ENCODE results near the gene NQO2.
A peak's percentile ranks its signal among the peaks of the same experiment; 100 is the strongest.
"Not testable (repeated sequence)": the region's sequence is repeated elsewhere in the genome, so short reads cannot be mapped to it uniquely, and the experiment has no call there.

Gene NQO2

DNA sequence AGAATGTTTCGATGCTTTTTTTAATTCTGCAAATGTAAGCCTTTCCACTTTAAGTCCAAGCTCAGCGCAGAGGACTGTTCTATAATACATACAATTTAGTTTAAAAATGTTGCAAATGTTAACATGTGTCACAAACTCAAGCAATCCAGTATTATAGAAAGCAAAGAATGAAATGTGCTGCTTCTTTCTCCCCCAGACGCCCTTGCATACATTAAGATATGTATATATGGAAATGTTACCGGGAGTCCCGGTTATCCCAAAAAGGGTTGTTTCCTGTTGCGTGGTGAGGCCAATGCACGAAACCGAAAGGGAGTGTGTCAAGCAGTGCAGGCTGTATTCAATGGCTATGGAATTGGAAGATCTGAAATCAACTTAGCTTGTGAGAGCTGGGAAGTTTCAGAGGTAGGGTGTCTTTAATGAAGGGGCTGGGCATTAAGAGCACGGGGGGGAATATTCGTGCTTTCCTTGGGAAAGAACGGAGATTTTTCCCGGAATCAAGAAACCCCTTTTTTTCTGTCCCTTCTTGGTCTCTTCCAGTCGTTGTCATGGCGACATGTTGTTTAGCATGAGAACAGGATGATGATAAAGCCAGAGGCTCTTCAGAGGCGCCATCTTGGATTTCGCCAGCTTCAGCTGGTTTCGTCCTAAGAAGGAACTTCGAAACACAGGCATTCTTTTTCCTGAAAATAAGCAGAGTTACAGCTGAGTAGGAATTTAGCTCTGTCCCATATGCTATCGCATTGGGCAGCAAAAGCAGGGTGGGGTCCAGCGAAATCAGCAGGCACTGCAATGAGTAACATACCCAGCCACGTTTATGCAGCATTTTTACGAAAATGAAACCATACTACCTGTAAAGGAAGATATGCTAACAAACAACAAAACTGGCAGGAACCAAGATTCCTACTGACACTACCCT, 10.1 kb upstream of the NQO2 start:
- DNase-seq: peak; percentile 96

DNA sequence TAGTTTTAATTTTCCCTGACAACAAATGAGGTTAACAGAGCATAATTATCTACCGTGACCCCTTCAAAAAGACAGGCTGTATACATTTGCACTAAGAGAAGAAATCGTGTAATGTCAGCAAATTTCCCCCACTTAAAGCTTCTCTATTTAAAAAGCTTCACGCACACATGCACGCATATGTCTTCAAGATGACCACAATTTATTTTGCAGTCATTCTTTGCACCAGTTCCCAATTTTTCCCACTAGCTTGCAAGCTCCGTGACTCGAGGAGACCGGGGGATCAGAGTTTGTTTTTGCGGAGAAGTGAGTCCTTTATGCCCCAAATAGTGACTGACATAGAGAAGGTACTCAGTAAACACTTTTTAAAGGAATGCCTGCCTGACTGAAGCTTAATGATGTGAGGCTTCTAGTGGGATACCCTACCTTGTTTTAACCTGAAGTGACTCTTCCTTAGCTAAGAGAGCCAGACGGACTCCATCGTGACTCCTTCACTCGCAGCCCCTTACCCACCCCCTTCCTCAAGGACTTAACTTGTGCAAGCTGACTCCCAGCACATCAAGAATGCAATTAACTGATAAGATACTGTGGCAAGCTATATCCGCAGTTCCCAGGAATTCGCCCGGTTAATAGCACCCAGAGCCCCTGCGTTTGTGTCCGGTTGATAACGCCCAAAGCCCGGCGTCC, 9.3 kb upstream of the NQO2 start:
- no peak for DNase-seq

GRCh38 chr6:2990932-2991506, 8.7 kb upstream of the NQO2 start:
- DNase-seq: no peak

GRCh38 chr6:2992330-2992979, 7.2 kb upstream of the NQO2 start:
- DNase-seq: no peak

DNA sequence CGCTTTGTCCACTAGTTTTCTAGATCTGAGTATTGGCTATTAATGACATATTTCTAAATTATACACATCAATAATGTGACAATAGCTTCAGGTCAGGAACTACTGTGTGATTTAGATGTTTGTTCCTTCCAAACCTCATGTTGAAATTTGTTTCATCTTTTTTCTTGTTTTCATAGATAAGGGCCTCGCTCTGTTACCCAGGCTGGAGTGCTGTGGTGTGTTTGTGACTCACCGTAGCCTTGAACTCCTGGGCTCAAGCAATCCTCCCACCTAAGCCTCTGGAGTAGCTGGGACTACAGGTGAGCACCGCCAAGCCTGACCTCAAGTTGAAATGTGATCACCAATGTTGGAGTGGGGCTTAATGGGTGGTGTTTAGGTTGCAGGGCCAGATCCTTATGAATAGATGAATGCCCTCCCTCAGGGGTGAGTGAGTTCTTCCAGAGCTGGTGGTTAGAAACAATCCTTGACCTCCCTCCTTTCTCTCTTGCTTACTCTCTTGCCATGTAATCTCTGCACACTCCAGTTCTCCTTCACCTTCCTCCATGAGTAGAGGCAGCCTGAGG, 5.9 kb upstream of the NQO2 start:
- DNase-seq: no peak

DNA sequence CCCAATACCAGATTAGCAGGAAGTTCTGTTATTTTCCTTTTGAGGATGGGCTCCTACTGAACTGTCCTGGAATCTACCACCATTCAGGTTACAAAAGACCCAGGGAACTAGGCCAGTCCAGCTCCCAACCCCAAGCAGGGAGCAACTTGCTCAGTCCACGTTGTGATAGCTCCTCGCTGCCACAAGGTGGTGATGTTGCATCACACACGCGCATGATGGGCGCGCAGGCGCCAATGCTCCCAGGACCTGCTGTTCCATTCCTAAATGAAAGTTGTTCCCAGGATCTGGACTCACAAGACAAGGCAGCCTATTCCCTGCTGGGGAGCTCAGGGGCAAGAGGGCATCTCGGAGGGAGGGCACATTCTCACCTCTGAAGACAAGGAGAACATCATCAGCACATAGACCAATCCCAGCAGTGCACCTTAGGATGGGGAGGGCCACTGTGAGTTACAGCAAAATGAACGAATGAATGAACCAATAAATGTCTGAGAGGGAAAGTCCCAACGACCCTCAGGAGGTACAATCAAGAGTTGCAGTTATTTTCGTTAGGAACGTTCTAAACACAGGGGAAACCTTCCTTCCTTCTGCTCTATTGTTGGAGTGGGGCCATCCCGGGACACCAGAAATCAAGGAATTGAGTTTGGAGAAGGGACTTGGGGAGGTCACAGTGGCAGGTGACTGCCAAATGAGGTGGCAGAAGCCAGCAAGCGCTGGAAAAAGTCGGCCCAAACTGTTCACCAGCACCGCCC, 1.3 kb upstream of the NQO2 start:
- not testable (repeated sequence) for DNase-seq

GRCh38 chr6:2998998-2999617, 586 bp upstream of the NQO2 start:
- no peak for DNase-seq

DNA sequence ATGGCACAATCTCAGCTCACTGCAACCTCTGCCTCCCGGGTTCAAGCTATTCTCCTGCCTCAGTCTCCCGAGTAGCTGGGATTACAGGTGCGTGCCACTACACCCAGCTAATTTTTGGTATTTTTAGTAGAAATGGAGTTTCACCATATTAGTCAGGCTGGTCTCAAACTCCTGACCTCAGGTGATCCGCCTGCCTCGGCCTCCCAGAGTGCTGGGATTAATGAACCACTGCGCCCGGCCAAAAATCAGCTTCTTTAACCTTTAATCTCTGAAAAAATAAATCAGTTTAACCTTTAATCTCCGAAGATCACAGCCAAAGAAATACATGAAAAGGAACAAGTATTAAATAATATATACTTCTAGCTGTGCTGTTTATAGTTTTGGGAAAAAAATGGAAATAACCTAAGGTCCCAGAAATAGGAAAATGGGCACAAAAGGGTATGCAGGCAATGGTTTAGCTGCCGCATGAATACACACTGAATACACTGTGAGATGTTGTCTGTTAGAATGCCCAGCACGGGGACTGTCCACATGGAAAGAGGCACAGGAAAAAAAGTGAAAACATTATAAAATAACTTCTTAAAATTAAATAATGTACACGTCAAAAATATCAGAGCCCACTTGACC, 1.6 kb downstream of the NQO2 start:
- DNase-seq: no peak

DNA sequence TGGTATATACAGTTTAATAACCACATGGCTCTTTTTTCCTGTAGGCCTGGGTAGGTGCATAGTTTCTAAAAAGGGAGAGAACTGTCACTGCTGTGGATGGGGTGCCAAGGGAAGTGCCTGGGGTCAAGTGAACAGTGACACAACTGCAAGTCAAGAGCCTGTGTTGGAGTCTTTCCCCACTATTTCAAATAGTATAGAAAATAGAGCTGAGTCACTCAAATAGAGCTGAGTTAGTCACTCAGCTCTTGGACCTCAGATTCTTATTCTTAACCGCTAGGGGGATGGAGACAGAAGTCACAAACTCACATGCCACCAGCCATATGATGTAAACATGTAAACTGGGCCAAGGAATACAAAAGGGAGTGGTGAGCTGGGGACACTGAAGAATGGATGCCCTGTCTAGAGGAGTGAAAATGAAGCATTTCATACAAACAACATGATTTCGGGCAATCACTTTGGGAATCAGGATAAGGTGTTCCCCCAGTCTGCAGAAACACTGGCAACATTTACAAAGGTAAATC, 2.1 kb downstream of the NQO2 start:
- DNase-seq: no peak

DNA sequence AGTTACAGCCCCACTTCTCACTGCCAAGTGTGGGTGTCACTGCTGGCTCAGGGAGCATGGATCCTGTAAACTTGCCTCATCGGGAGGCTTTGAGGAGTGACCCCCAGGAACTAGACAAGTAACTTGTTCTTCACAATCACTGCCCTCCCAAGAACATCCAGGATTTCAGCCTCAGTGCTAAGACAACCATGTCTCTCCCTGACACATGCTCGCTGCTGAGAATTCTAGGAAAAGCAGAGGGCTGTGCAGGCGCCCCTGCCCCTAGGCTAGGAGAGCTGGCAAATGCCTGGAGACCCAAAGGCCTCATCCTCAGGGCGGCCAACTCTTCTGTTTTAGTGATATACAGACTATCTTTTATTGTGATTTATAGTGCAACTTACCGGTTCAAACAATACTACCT, 3.5 kb downstream of the NQO2 start:
- not testable (repeated sequence) for DNase-seq

DNA sequence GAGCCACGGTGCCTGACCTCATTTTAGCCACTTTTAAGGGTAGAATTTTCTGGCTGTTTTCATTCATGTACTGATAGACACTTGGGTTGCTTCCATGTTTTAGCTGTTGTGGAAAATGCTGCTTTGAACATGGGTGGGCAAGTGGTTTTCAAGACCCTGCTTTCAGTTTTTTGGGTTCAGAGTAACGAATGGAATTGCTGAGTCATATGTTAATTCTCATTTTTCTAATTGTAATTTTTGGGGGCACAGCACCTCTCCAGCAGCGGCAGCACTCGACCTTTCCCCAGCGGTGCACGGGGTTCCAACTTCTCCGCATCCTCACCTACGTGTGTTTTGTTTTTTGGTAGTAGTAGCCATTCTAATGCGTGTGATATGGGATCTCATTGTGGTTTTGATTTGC, 5.4 kb downstream of the NQO2 start:
- DNase-seq: no peak

- no peak for DNase-seq
Measured at GRCh38 chr6:3005874-3006273, 6.2 kb downstream of the NQO2 start.

- DNase-seq: no peak
Measured at GRCh38 chr6:3006476-3006875, 6.8 kb downstream of the NQO2 start.

GRCh38 chr6:3007571-3007970, 7.9 kb downstream of the NQO2 start:
- DNase-seq: no peak

GRCh38 chr6:3008712-3009265, 9.1 kb downstream of the NQO2 start:
- DNase-seq: not testable (repeated sequence)

DNA sequence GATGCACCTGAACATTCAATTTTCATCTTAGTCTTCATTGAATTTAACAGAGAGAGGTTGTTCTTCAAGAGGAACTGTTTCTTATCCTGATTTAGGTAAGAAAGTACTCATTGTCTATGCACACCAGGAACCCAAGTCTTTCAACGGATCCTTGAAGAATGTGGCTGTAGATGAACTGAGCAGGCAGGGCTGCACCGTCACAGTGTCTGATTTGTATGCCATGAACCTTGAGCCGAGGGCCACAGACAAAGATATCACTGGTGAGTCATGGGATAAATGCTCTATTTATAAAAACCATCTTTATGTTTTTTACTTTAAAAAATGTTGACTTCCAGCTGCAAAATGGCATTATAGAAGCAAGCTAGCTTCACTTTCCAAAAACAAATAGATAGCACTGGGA, 10.2 kb downstream of the NQO2 start:
- DNase-seq: no peak

GRCh38 chr6:3011158-3011557, 11.5 kb downstream of the NQO2 start:
- DNase-seq: no peak

GRCh38 chr6:3011592-3011991, 11.9 kb downstream of the NQO2 start:
- no peak for DNase-seq

DNA sequence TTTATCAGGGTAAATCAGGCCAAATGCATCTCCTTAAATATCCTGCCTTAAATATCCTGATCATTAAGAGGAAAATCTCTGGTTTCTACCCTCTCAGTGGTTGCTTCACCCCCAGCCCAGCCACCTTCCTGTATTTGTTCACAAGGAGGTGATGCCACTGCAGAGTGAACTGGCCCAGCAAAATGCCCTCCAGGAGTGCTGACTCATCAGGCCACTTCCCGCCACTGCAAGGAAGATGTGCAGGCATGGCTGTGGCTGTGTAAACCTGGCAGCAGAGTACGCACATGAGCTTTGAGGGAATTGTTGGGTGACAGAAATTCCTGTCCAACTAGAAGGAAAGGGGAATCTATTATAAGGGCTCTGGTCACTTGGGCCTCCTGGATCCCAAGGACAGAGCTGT, 13.8 kb downstream of the NQO2 start:
- DNase-seq: no peak

DNA sequence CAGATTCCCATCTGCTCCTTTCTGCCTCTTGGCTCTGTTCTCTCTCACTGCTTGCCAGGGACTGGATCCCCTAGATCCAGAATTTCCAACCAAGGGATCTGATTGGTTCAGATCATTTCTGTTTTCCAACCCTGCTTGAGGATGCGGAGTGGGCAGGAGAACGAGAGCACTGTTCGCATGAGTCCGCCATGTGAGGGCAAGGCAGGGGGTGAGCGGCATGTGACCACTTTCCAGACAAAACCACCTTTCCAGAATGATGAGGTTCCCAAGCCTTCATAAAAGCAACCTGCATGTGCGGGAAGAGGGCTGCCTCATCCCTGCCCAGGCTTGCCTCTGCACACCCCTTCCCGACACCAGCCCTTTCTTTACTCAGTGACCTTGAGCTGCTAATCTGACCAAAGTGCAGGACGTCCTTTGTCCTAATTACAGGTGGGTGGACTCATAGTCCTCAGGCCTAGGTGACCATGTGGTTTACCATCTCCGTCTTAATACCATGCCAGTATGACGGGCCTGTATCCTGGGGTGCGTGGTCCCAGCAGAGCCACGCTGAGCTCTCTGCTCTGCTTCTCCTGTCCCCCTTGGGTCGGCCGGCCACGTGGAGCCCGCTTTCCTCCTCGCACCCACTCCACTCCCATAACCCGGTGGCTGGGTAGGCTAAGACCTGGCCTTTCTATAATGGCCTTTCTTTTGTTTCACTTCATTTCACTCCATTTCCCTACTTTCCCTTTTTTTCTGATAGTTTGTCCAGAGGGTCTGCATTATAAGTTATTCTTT, 14.4 kb downstream of the NQO2 start:
- no peak for DNase-seq
